ENCODE results near the gene SRP68.
"Not testable (repeated sequence)": the region's sequence is repeated elsewhere in the genome, so short reads cannot be mapped to it uniquely, and the experiment has no call there.

Gene SRP68

DNA sequence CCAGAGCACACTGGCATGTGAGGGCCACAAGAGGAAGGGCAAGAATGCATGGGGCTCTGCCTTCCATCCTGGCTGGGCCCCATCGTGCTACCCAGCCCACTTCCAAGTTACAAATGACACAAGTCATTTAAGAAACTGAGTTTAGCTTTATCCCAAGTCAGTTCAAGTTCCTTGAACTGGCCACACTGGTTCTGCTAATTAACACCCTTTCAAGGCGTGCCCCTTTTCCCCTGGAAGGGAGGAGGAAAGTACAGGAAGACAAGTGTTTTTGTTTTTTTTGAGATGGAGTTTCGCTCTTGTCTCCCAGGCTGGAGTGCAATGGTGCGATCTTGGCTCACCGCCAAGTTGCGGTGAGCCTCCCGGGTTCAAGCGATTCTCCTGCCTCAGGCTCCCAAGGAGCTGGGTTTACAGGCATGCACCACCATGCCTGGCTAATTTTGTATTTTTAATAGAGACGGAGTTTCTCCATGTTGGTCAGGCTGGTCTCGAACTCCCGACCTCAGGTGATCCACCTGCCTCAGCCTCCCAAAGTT, 27.8 kb downstream of the SRP68 start:
- DNase-seq: not testable (repeated sequence)

DNA sequence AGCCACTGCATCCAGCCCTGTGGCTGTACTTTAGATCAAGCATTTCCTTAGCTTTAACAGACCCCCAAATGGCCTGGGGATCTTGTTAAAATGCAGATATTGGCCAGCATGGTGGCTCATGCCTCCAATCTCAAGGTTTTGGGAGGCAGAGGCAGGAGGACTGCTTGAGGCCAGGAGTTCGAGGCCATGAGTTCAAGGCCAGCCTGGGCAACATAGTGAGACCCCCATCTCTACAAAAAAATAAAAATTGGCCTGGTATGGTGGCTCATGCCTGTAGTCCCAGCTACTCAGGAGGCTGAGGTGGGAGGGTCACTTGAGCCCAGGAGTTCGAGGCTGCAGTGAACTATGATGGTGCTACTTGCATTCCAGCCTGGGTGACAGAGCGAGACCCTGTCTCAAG, 29.4 kb downstream of the SRP68 start:
- not testable (repeated sequence) for DNase-seq

- no peak for DNase-seq
Observed at GRCh38 chr17:76040376-76040775, 31.9 kb downstream of the SRP68 start.

GRCh38 chr17:76039121-76039520, 33.2 kb downstream of the SRP68 start:
- DNase-seq: no peak

DNA sequence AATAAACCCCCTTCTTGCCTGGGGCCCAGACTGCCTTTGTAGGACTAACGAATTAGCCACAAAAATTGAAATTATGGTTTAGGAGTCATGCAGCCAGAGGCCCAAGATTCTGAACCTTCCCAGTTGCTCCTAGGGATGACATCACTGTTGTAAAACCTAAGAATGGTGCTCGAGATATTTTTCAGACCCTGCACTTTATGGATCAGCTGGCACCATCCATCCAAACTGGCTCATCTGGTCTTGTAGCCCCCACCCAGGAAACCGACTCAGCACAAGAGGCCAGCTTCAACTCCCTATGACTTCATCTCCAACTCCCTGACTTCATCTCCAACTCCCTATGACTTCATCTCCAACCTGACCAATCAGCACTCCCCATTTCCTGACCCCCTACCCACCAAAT, 34.3 kb downstream of the SRP68 start:
- DNase-seq: no peak

- DNase-seq: no peak
Observed at GRCh38 chr17:76036497-76037261, 35.6 kb downstream of the SRP68 start.

DNA sequence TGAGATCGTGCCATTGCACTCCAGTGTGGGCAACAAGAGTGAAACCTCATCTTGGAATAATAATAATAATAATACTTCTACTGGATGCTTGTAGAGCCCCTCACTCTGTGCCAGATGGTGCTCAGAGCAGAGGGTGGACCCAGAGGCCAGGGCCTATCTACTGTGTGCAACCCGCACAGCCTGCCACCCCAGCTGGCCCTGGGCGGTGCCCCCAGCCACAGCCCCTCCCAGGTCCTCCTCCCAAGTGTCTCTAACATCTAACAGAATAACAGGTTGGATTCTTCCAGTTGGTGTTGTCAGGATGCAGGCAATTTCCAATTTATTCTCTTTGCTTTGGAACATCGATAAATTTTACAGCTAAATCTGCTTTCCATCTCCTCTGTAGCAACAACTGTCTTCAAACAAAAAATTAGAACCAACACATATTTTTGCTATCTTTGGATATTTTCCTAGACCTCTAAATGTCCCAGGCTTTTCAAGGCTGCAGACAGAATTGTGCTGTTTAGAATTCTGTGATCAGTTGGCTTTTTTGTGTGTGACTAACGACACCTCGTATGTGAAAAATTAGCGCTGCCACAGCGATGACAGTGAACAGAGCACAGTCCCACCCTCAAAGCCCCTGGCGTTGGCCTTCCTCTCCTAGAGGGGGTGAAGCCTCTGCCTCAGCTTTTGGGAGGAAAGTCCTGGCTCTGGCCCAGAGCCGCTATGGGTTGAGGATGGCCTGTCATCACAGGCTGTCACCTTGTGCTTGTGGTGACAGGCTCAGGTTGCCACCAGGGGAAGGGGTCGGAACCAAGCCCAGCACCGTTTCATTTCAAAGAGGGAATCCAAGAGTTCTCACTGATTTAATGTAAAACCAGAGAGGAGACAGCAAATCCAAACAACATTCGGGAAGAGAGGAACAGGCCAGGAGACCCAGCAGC, 37.6 kb downstream of the SRP68 start:
- DNase-seq: no peak

DNA sequence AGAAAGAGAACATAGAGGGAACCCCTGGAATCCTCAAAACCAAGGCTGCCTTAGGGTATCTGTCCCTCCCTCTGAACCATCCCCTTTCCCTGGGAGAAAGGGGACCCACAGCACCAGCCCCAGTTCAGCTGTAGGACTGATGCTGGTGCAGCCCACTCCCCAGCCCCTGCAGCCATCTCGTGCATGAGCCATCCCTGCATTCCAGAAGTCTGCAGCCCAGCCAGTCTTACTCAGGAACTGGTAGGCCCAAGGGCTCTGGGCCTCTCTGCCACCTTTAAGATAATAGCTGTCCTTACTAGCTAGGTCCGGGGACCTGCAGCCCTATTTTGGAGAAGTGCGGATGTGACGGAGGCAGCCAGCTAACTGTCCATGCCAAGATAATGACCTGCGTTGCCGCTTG, 39.2 kb downstream of the SRP68 start:
- DNase-seq: no peak

- no peak for DNase-seq
Observed at GRCh38 chr17:76032780-76033108, 39.6 kb downstream of the SRP68 start.

DNA sequence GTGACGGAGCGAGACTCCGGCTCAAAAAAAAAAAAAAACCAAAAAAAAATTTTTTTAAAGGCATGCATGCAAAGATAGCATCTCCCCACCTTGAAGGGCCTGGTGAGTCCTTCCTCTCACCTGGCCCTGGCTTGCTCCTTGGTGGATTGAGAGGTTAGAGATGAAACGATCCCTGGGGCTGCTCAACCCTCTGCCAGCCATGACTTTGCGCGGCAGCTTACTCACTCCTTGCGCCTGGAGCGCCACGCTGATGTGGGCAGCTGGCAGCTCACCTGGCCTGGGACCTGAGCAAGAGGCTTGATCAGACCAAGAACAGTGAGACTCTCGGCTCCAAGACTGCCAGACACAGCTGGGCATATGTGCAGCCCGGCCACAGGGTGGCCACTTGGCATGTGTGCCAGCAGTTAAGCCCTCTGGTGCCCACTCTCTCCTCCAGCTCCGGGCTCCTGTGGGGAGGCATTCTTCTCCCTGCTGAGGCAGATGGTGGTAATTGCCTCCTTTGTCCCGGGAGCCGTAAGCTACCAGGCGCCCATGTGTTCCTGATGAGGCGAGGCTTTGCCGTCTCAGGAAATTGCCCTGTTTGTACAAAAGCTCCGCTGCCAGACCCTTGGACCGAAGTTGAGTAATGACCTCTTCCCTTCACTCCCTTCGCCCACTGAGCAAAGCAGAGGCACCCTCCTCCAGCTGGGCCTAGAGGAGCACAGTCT, 40.1 kb downstream of the SRP68 start:
- DNase-seq: no peak

GRCh38 chr17:76027159-76027839, 45.0 kb downstream of the SRP68 start, which contains the start of gene EVPL:
Gene EVPL (minus strand): TSS chr17:76027306. CDS start chr17:76027198, 108 bp downstream.
- no peak for DNase-seq

GRCh38 chr17:76026714-76027158, 45.6 kb downstream of the SRP68 start:
- no peak for DNase-seq

DNA sequence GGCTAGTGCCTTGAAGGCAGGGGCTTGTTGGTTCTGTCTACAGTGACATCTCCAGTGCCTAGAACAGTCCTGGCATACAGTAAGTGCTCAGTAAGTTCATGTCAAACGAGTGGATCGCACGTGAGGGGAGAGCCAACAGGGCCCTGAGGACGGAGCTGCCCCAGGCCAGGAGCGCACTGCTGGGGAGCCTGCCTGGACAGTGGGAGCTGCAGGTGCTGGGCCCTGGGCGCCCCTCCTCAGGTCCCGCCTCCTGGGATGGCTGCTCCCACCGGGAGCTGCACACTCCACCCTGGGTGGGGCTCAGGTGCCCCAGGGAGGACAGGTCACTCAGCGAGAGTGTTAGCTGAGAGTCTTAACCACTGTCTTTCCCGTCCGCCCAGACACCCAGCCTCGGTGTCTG, 47.0 kb downstream of the SRP68 start:
- no peak for DNase-seq

DNA sequence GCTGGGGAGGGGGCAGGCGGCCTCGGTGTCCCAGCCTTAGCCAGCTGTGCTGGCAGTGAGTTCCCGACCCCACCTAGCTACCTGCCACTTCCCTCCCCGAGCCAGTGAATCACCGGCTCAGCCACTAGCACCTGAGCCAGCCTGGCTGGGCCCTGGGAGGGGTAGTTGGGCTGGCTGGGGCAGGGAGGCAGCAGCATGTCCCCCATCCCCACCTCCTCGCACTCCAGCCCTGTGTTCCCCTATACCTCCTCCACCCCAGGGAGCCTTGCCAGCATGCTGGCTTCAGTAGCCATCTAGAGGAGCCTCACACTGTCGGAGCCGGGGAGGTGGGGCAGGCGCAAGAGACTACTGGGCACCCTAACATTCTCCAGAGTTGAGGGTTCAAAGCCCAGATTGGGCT, 48.0 kb downstream of the SRP68 start:
- DNase-seq: no peak

GRCh38 chr17:76023900-76024237, 48.4 kb downstream of the SRP68 start:
- no peak for DNase-seq

DNA sequence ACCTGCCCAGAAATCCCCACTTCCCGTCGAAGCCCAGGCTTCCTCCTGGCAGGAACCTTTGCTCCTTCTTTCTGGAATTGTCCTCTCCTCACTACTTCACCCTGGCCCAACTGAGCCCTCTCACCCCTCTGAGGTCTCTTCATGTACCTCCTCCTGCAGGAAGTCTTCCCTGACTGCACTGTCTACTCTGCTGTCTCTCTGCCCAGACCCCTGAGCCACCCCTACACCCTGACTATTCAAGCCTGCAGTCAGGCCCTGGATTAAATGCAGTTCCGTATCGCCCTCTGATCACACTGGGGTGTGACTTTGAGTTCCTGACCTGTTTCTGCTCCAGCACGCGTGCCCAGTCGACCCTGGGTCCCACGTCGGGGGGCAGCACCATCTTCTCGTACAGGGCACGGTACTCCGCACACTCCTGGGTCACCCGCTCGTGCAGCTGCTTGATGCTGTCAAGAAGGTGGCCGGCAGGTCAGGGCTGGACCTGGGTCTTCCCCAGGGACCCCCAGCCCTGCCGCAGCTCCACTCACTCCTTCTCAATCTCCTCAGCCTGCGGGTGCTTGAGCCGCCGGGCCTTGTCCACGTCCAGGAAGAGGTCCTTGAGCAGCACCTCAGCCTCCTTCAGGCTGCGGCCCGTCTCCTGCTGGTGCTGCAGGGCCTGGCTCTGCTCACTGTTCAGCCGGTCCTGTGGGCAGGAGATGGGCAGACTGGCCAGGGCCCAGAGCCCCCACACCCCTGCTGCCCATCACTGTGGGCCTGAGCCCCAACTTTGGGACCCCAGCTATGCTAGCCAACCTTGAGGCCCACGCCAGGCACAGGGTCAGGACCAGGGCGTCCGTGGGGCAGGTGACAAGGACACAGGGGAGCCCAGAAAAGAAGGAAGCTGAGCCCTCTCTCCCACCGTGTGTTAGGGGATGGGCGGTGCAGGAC, 49.1 kb downstream of the SRP68 start:
- no peak for DNase-seq

DNA sequence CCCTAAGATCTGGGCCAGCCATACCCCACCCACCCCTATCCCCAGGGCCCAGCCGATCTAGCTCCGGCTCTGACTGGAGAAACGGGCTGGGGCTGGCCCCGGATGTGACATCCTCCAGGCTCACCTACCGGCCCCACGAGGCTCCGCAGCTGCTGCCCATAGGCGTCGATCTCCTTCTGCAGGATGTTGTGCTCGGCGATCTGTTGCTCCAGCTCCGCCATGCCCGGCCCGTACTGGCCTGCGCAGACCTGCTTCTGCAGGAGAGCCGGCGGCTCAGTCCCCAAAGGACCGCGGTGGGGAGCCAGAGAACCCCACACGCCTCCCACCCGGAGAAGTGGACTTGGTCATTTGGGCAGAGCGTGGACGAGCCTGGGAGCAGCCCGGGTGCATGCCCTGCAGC, 50.0 kb downstream of the SRP68 start:
- DNase-seq: no peak

DNA sequence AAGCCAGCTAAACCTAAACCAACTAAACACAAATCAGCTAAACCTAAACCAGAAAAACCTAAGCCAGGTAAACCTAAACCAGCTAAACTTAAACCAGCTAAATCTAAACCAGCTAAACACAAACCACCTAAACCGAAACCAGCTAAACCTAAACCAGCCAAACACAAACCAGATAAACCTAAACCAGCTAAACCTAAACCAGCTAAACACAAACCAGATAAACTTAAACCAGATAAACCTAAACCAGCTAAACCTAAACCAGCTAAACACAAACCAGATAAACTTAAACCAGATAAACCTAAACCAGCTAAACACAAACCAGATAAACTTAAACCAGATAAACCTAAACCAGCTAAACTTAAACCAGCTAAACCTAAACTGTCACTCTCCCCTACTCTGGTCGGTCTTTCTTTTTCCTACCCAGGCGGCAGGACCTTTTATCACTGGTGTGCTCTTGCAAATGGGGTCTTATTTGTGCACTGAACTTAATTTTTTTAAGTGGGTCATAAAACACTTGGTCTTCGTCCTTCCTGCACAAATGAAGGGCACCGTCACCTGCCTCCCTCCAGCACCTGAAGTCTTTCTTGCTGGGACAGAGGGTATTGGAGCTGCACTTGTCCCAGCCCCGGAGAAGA, 52.4 kb downstream of the SRP68 start:
- DNase-seq: no peak

DNA sequence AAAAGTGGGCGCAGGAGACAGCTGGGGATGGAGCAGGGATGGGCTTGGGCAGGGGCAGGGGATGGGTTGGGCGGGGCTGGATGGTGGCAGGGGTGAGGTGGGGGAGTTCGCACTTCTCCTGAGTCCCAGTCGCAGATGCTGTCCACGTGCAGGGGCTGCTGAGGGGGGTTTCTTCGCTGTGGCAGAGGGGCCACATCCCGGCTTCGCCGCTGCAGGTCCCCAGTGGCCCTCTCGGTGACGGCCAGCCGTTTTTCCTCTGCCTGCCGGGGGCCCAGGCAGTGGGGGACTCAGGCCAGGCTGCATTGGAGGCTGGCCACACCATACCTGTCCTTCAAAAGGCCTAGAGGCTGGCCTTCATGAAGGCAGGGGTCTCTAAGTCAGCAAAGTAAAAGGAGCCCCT, 53.5 kb downstream of the SRP68 start:
- no peak for DNase-seq

DNA sequence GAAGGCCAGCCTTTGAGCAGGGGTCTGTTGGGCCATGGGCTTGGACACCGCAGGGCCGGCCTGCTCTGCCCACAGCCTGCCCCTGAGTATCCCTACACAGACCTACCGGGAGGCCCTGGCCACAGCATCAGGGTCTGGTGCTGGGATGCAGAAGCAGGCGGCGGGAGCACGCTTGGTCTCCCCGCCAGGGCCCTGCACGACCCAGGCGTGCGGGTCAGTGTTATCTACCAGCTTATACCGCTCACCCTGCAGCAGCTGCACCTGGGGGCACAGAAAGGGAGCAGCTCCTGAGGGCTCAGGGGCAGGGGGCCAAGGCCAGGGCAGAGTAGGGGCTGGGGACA, 54.0 kb downstream of the SRP68 start:
- no peak for DNase-seq

Measured in stimulated activated CD4-positive, alpha-beta T cell treated with anti-CD3 and anti-CD28 coated beads, Interleukin-2, amount 100 ng/mL, for 24 hours (primary cell).